ENCODE results near the gene DDX39B.

DNA sequence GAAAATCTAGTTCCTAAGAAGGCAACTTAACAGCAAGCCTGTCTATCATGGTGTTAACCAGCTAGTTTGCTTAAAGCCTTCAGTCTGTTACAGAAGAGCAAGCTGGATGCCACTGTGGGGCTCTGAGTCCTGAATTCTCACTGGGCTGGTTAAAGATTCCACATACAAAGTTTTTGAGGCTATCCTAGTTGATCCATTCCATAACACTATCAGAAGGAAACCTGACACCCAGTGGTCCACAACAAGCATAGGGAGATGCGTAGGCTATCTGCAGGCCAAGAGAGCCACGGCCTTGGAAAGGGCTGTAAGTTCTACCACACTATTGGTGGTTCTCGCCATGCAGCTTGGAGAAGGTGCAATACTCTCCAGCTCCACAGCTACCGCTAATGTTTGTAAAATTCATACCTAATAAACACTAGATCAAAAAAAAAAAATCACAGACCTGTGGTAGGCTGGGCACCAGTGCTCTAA, 13.5 kb downstream of the DDX39B start:
- TF ChIP-seq POLR2A (IDR thresholded peaks at IDR 0.05) = no peak
- TF ChIP-seq, protein P1, sequence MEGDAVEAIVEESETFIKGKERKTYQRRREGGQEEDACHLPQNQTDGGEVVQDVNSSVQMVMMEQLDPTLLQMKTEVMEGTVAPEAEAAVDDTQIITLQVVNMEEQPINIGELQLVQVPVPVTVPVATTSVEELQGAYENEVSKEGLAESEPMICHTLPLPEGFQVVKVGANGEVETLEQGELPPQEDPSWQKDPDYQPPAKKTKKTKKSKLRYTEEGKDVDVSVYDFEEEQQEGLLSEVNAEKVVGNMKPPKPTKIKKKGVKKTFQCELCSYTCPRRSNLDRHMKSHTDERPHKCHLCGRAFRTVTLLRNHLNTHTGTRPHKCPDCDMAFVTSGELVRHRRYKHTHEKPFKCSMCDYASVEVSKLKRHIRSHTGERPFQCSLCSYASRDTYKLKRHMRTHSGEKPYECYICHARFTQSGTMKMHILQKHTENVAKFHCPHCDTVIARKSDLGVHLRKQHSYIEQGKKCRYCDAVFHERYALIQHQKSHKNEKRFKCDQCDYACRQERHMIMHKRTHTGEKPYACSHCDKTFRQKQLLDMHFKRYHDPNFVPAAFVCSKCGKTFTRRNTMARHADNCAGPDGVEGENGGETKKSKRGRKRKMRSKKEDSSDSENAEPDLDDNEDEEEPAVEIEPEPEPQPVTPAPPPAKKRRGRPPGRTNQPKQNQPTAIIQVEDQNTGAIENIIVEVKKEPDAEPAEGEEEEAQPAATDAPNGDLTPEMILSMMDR (IDR thresholded peaks at IDR 0.05) = no peak
